CD14-positive monocyte (primary cell): Measurements from ENCODE around the gene DUSP8. TPM values are rescaled to one million over a fixed set of nuclear protein-coding genes. Genes with fewer than 3 reads are reported as not detected.

Experiments
- DNase-seq, 3 donors: peaks; one replicate each; pipeline ENCODE4 v3.0.0-alpha.2; 2011 to 2022
- H2AFZ ChIP-seq: 2 replicates; pipeline ENCODE4 v1.6.0; 2012; ENCODE audit warnings: mild to moderate bottlenecking, low read depth, low read length, inconsistent platforms; ENCODE audit not compliant: insufficient read depth, poor library complexity, severe bottlenecking
- H3K27ac ChIP-seq, 2 donors: 1 replicate in 1 of 2; 2 replicates in 1 of 2; pipeline ENCODE4 v1.5.1; 2012 to 2013; ENCODE audit warnings: low read length in 2 of 2, control low read depth in 1 of 2, inconsistent platforms in 1 of 2, low read depth in 1 of 2, mild to moderate bottlenecking in 1 of 2
- H3K27me3 ChIP-seq, 2 donors: one replicate each; pipeline versions ENCODE4 v1.6.0 to v1.6.1; 2011 to 2013; ENCODE audit warnings: low read length in 2 of 2; ENCODE audit not compliant: control insufficient read depth in 2 of 2, insufficient read depth in 2 of 2
- H3K36me3 ChIP-seq, 2 donors: replicated peaks in 1 of 2; 1 replicate in 1 of 2; 2 replicates in 1 of 2; pipeline versions ENCODE4 v1.5.1 to v1.6.1; 2012 to 2013; ENCODE audit warnings: low read length in 2 of 2, control low read depth in 1 of 2, inconsistent platforms in 1 of 2, mild to moderate bottlenecking in 1 of 2; ENCODE audit not compliant: insufficient read depth in 2 of 2, control insufficient read depth in 1 of 2
- H3K4me1 ChIP-seq, 2 donors: 1 replicate in 1 of 2; 2 replicates in 1 of 2; pipeline versions ENCODE4 v1.5.1 to v1.6.1; 2012 to 2013; ENCODE audit warnings: low read length in 2 of 2, control low read depth in 1 of 2, inconsistent platforms in 1 of 2, mild to moderate bottlenecking in 1 of 2, moderate library complexity in 1 of 2; ENCODE audit not compliant: insufficient read depth in 2 of 2, control insufficient read depth in 1 of 2
- H3K4me2 ChIP-seq: replicated peaks from 2 replicates; pipeline ENCODE3; 2012; ENCODE audit warnings: low read length, moderate library complexity, mild to moderate bottlenecking; ENCODE audit not compliant: poor library complexity, severe bottlenecking; ENCODE audit errors: extremely low read depth
- H3K4me3 ChIP-seq, 3 experiments: fragments of 200-600 bp in 1 of 3; sonication (generic) in 1 of 3; replicated peaks in 1 of 3; 1 replicate in 2 of 3; 2 replicates in 1 of 3; pipeline ENCODE4 v1.5.1; 2011 to 2013; ENCODE audit warnings: low read length in 3 of 3, mild to moderate bottlenecking in 3 of 3, control low read depth in 2 of 3, low read depth in 2 of 3, inconsistent platforms in 1 of 3, moderate library complexity in 1 of 3
- H3K79me2 ChIP-seq: 2 replicates; pipeline ENCODE4 v1.6.0; 2012; ENCODE audit warnings: mild to moderate bottlenecking, control low read depth, inconsistent platforms, low read length, moderate library complexity; ENCODE audit not compliant: insufficient read depth
- H3K9ac ChIP-seq: 2 replicates; pipeline ENCODE4 v1.6.0; 2017; ENCODE audit warnings: low read length, mild to moderate bottlenecking; ENCODE audit not compliant: insufficient read depth, poor library complexity, severe bottlenecking
- H3K9me3 ChIP-seq, 2 donors: replicated peaks in 1 of 2; 1 replicate in 1 of 2; 2 replicates in 1 of 2; pipeline versions ENCODE4 v1.5.1 to v1.6.1; 2012 to 2013; ENCODE audit warnings: low read length in 2 of 2, control low read depth in 1 of 2; ENCODE audit not compliant: control insufficient read depth in 1 of 2, insufficient read depth in 1 of 2
- H4K20me1 ChIP-seq: 2 replicates; pipeline ENCODE4 v1.6.0; 2012; ENCODE audit warnings: mild to moderate bottlenecking, low read length, control low read depth, moderate library complexity; ENCODE audit not compliant: insufficient read depth
- H3K27ac Mint-ChIP-seq, 7 donors: one replicate each; pipeline ENCODE4 v1.8.0; 2020; ENCODE audit warnings: mild to moderate bottlenecking in 7 of 7, mixed read lengths in 7 of 7, moderate library complexity in 6 of 7, inconsistent platforms in 2 of 7
- H3K27me3 Mint-ChIP-seq, 3 donors: one replicate each; pipeline ENCODE4 v1.8.0; 2021 to 2022; ENCODE audit warnings: low read depth in 3 of 3, mild to moderate bottlenecking in 3 of 3, mixed read lengths in 3 of 3, moderate library complexity in 3 of 3, inconsistent platforms in 1 of 3
- H3K36me3 Mint-ChIP-seq, 2 donors: one replicate each; pipeline ENCODE4 v1.8.0; 2020; ENCODE audit warnings: mixed read lengths in 2 of 2, inconsistent platforms in 1 of 2, mild to moderate bottlenecking in 1 of 2
- H3K4me1 Mint-ChIP-seq: one replicate; pipeline ENCODE4 v1.8.0; 2020; ENCODE audit warnings: mild to moderate bottlenecking, mixed read lengths
- H3K4me3 Mint-ChIP-seq, 2 donors: one replicate each; pipeline ENCODE4 v1.8.0; 2020; ENCODE audit warnings: mild to moderate bottlenecking in 2 of 2, mixed read lengths in 2 of 2, moderate library complexity in 1 of 2
- H3K9me3 Mint-ChIP-seq, 7 donors: one replicate each; pipeline ENCODE4 v1.8.0; 2020 to 2022; ENCODE audit warnings: mixed read lengths in 7 of 7, mild to moderate bottlenecking in 6 of 7, moderate library complexity in 6 of 7, inconsistent platforms in 2 of 7
- WGBS: methylation state at CpG from one replicate; pipeline ENCODE4 v1.1.5; 2013; ENCODE audit warnings: missing lambda C conversion rate; ENCODE audit not compliant: insufficient coverage; 5-methylcytosine and 5-hydroxymethylcytosine counted together
- intact Hi-C, 2 donors: fragments of 100-400 bp; cut with micrococcal nuclease; formaldehyde crosslinking; loops; one replicate each; pipeline versions ENCODE4 v1.15.0 to v1.15.1; 2023
- polyA plus RNA-seq, 3 donors: library from polyadenylated mRNA; depleted of rRNA in 1 of 3; unstranded in 2 of 3; stranded (reverse) in 1 of 3; fragments of 300-500 nt in 2 of 3; fragments of >200 nt in 1 of 3; fragmentation: Illumina TruSeq in 2 of 3; gene quantifications; 1 replicate in 2 of 3; 2 replicates in 1 of 3; pipeline ENCODE4 v1.2.3, GENCODE V29; 2012 to 2021
- TF ChIP-seq, protein P1 (sequence below): fragments of 200-600 bp; IDR thresholded peaks from one replicate; pipeline ENCODE4 v1.8.0; 2022; ENCODE audit warnings: antibody characterized with exemption, mild to moderate bottlenecking

DUSP8 gene
- polyA plus RNA-seq, 3 donors: 0.61 TPM; not detected in 2

DNA sequence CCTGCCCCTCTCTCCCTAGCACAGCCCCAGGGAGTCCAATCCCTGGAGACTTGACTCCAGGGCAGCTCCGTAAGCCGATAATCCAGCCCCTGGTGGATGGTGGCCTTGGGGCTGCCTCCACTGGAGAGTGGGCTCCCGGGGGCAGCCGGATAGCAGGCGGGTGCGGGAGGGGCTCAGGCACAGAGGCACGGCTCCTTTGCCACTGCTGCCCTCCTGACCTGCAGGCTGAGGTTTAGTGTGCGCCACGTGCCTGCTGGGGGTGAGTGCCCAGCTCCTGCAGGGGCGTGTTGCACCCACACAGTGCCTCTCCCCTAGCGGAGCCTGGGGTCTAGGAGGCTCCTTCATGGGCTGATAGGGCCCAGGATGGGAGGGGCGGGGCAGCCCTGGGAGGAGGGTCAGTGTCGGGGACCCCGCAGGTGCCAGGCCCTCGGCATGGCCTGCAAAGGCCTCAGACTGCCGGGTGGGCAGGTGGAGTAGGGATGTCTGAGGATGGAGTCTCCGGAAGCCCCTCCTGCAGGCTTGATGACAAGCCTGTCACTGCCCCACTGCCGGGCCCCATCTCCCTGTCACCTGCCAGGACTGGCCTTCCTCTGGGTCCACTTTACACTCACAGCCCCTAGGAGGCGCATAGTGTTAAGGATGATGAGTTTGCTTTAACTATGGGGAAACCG lies 5.6 kb downstream of the DUSP8 start:
- H3K27ac ChIP-seq: no peak overlapping the region

GRCh38 chr11:1565904-1566247 lies 6.2 kb downstream of the DUSP8 start:
- TF ChIP-seq, protein P1, sequence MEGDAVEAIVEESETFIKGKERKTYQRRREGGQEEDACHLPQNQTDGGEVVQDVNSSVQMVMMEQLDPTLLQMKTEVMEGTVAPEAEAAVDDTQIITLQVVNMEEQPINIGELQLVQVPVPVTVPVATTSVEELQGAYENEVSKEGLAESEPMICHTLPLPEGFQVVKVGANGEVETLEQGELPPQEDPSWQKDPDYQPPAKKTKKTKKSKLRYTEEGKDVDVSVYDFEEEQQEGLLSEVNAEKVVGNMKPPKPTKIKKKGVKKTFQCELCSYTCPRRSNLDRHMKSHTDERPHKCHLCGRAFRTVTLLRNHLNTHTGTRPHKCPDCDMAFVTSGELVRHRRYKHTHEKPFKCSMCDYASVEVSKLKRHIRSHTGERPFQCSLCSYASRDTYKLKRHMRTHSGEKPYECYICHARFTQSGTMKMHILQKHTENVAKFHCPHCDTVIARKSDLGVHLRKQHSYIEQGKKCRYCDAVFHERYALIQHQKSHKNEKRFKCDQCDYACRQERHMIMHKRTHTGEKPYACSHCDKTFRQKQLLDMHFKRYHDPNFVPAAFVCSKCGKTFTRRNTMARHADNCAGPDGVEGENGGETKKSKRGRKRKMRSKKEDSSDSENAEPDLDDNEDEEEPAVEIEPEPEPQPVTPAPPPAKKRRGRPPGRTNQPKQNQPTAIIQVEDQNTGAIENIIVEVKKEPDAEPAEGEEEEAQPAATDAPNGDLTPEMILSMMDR: no peak
- Mint-ChIP-seq H3K36me3 (no peaks in the 10 kb centered on the region), H3K9me3 (peaks cover 0 to 9% (median 2%) of the 10 kb centered on the region in 7 donors), H3K4me3 (no peak overlapping the region), H3K4me1 (no peaks in the 10 kb centered on the region), H3K27ac (no peak overlapping the region), H3K27me3 (peaks cover 30 to 59% (median 34%) of the 10 kb centered on the region in 3 donors)
- Histone ChIP-seq H3K9me3 (peaks cover 0 to 10% of the 10 kb centered on the region in 2 donors), H2AFZ (no peak overlapping the region), H3K4me3 (no peak overlapping the region), H3K27ac (no peak overlapping the region), H3K36me3 (no peaks in the 10 kb centered on the region), H3K4me2 (no peak overlapping the region), H3K27me3 (peaks cover 7 to 29% of the 10 kb centered on the region in 2 donors), H3K79me2 (no peaks in the 10 kb centered on the region), H3K9ac (no peak overlapping the region), H4K20me1 (no peaks in the 10 kb centered on the region), H3K4me1 (no peaks in the 10 kb centered on the region)
- 96% methylated on average over 4 of the region's 5 CpGs for WGBS
- no peak for DNase-seq
- intact Hi-C loops: no loop called here

More for the DNA sequence above, 5.6 kb downstream of the DUSP8 start:
- no peak overlapping the region for H2AFZ ChIP-seq
- H3K9ac ChIP-seq: no peak overlapping the region
- Mint-ChIP-seq H3K36me3 (no peaks in the 10 kb centered on the region), H3K4me1 (no peaks in the 10 kb centered on the region), H3K9me3 (peaks cover 0 to 9% (median 2%) of the 10 kb centered on the region in 7 donors), H3K27ac (peak overlapping the region in 1 of 7 donors; percentile 71), H3K27me3 (peaks cover 31 to 63% (median 36%) of the 10 kb centered on the region in 3 donors), H3K4me3 (peak overlapping the region in 1 of 2 donors; percentile 30)
- peaks cover 0 to 11% of the 10 kb centered on the region in 2 donors for H3K9me3 ChIP-seq
- H3K4me1 ChIP-seq: peaks cover 0 to 5% of the 10 kb centered on the region in 2 donors
- intact Hi-C loops: no loop called here
- no peak overlapping the region for H3K4me2 ChIP-seq
- no peaks in the 10 kb centered on the region for H3K36me3 ChIP-seq
- no peak overlapping the region for H3K4me3 ChIP-seq
- TF ChIP-seq, protein P1: no peak
- WGBS: 90% methylated on average over 11 of the region's 20 CpGs
- peaks cover 13 to 35% of the 10 kb centered on the region in 2 donors for H3K27me3 ChIP-seq
- no peaks in the 10 kb centered on the region for H4K20me1 ChIP-seq
- no peak for DNase-seq
- H3K79me2 ChIP-seq: no peaks in the 10 kb centered on the region
